Ascending aorta (tissue), 2 donors: ENCODE data around the gene DTNB. TPM values are rescaled to one million over a fixed set of nuclear protein-coding genes. Genes with fewer than 3 reads are reported as not detected.
A peak's percentile ranks its signal among the peaks of the same experiment; 100 is the strongest.
"Not testable (repeated sequence)": the region's sequence is repeated elsewhere in the genome, so short reads cannot be mapped to it uniquely, and the experiment has no call there.

Experiments used
- DNase-seq, 2 donors: peaks; one replicate each; pipeline ENCODE4 v3.0.0-alpha.2; 2019; ENCODE audit warnings: low spot score in 2 of 2
- H3K27ac ChIP-seq, 2 donors: fragments of 200-600 bp; sonication (generic); one replicate each; pipeline ENCODE4 v1.5.1; 2016 to 2017; ENCODE audit warnings: mild to moderate bottlenecking in 1 of 2
- H3K27me3 ChIP-seq: fragments of 200-600 bp; sonication (generic); one replicate; pipeline ENCODE4 v1.5.1; 2017
- H3K36me3 ChIP-seq, 2 donors: fragments of 200-600 bp; sonication (generic); one replicate each; pipeline ENCODE4 v1.5.1; 2016
- H3K4me1 ChIP-seq, 2 donors: fragments of 200-600 bp; sonication (generic); one replicate each; pipeline ENCODE4 v1.5.1; 2016 to 2017; ENCODE audit warnings: mild to moderate bottlenecking in 1 of 2
- H3K4me3 ChIP-seq, 2 donors: fragments of 200-600 bp; sonication (generic); one replicate each; pipeline ENCODE4 v1.5.1; 2016 to 2017; ENCODE audit warnings: mild to moderate bottlenecking in 1 of 2
- H3K9me3 ChIP-seq, 2 donors: fragments of 200-600 bp; sonication (generic); one replicate each; pipeline ENCODE4 v1.5.1; 2016
- intact Hi-C: fragments of 100-400 bp; cut with DNase I; formaldehyde crosslinking; loops from one replicate; pipeline ENCODE4 v1.15.1; 2023
- total RNA-seq: library from RNA; depleted of rRNA; stranded (reverse); fragments of >200 nt; gene quantifications from one replicate; pipeline ENCODE4 v1.1.0, GENCODE V29; 2016
- TF ChIP-seq, protein P1 (sequence below), 3 experiments: fragments of 200-600 bp in 2 of 3; fragments of 450-650 bp in 1 of 3; sonication (generic) in 2 of 3; IDR thresholded peaks; one replicate each; pipeline ENCODE4 v1.5.1; 2016 to 2019; ENCODE audit warnings: antibody characterized with exemption in 3 of 3, mild to moderate bottlenecking in 1 of 3, moderate library complexity in 1 of 3

Gene DTNB
- total RNA-seq, 1 donor from 2014 or later, result 22.7 TPM

DNA sequence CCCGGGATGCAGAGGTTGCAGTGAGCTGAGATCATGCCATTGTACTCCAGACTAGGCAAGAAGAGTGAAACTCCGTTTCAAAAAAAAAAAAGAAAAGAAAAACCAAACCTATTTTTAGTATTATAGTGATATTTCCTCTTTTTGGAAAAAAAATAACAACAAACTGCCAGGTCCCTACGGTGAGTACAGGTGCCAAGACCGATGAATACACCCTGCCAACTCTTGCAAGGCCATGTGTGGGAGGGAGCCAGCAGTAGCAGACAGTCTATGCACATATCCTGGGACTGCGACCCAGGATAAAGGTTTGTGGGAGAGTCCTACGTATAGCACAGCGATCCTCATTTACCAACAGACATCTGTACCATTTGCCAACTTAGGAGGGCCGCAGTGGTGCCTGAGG is 262.1 kb downstream of the DTNB start:
- H3K36me3 ChIP-seq, result no peaks in the 10 kb centered on the region
- H3K9me3 ChIP-seq, result no peaks in the 10 kb centered on the region
- no peak overlapping the region for H3K4me3 ChIP-seq
- H3K4me1 ChIP-seq, result no peaks in the 10 kb centered on the region
- H3K27me3 ChIP-seq, result no peaks in the 10 kb centered on the region
- TF ChIP-seq, protein P1, sequence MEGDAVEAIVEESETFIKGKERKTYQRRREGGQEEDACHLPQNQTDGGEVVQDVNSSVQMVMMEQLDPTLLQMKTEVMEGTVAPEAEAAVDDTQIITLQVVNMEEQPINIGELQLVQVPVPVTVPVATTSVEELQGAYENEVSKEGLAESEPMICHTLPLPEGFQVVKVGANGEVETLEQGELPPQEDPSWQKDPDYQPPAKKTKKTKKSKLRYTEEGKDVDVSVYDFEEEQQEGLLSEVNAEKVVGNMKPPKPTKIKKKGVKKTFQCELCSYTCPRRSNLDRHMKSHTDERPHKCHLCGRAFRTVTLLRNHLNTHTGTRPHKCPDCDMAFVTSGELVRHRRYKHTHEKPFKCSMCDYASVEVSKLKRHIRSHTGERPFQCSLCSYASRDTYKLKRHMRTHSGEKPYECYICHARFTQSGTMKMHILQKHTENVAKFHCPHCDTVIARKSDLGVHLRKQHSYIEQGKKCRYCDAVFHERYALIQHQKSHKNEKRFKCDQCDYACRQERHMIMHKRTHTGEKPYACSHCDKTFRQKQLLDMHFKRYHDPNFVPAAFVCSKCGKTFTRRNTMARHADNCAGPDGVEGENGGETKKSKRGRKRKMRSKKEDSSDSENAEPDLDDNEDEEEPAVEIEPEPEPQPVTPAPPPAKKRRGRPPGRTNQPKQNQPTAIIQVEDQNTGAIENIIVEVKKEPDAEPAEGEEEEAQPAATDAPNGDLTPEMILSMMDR (IDR thresholded peaks at IDR 0.05), result no peak
- H3K27ac ChIP-seq, result peak overlapping the region in 1 of 2 donors; percentile 51
- DNase-seq, result no peak
- intact Hi-C loops, result no loop called here

DNA sequence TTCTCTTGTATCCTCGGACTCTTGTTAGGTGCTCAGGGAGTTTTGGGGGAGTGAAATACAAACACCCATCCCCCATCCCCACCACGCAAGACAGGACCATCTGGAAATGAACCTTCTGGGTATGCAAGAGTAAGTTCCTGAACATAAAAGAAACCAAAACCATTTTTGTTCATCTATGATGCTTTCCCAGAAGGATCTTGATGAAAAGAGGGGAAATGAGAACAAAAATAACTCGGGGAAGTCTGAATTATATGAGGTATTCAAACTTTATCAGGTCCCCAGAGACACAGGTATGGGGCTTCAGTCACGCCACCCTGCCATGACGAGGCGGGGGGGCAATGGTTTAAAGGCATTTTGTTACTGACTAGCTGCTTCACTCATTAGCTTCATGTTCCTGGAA is 263.0 kb downstream of the DTNB start:
- no peaks in the 10 kb centered on the region for H3K36me3 ChIP-seq
- H3K4me3 ChIP-seq, result no peak overlapping the region
- intact Hi-C loops, result no loop called here
- TF ChIP-seq, protein P1 (IDR thresholded peaks at IDR 0.05), result no peak
- H3K27me3 ChIP-seq, result no peaks in the 10 kb centered on the region
- H3K9me3 ChIP-seq, result no peaks in the 10 kb centered on the region
- no peak overlapping the region for H3K27ac ChIP-seq
- no peak for DNase-seq
- no peaks in the 10 kb centered on the region for H3K4me1 ChIP-seq

DNA sequence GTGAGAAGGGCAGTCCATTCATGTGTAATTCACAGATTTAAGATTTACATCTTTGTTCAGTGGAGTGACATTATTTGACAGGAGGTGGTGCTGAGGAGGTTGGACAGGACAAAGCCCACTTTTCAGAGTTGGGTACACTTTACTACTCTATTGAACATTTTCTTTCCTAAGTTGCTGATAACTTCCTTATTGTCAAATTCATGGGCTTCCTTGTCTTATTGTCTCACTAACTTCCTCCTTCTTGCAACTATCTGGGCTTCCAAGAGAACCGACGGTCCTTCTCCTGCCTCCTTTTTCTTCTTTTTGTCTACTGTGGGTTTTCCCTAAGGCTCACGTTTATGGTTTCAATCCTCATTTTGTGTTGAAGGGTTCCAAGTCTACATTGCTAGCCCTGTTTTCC is 263.9 kb downstream of the DTNB start:
- DNase-seq, result no peak
- Histone ChIP-seq H3K27me3 (no peaks in the 10 kb centered on the region), H3K27ac (no peak overlapping the region), H3K4me3 (no peak overlapping the region), H3K4me1 (no peaks in the 10 kb centered on the region), H3K36me3 (no peaks in the 10 kb centered on the region), H3K9me3 (no peaks in the 10 kb centered on the region)
- intact Hi-C loops, result no loop called here
- TF ChIP-seq, protein P1 (IDR thresholded peaks at IDR 0.05), result no peak

DNA sequence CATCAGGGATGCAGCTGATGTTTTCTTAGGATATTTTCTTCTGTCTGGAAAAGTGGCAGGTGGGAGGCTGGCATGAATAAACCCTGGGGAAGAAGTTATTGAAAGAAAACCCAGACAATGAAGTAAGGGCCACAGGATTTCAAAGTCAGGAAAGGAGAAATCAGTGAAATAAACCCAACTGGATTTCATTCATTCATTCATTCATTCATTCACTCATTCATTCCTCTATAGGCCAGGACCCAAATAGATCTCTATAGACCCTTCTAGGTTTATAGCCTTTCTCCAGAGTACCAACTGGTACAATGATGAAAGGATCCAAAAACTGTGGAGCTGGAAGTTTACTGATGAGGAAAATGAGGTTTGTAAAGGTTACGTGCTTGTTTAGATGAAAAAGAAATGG is 264.3 kb downstream of the DTNB start:
- H3K27me3 ChIP-seq, result no peaks in the 10 kb centered on the region
- TF ChIP-seq, protein P1 (IDR thresholded peaks at IDR 0.05), result no peak
- no peak overlapping the region for H3K4me3 ChIP-seq
- DNase-seq, result no peak
- H3K9me3 ChIP-seq, result no peaks in the 10 kb centered on the region
- intact Hi-C loops, result no loop called here
- H3K4me1 ChIP-seq, result no peaks in the 10 kb centered on the region
- H3K36me3 ChIP-seq, result no peaks in the 10 kb centered on the region
- H3K27ac ChIP-seq, result no peak overlapping the region

DNA sequence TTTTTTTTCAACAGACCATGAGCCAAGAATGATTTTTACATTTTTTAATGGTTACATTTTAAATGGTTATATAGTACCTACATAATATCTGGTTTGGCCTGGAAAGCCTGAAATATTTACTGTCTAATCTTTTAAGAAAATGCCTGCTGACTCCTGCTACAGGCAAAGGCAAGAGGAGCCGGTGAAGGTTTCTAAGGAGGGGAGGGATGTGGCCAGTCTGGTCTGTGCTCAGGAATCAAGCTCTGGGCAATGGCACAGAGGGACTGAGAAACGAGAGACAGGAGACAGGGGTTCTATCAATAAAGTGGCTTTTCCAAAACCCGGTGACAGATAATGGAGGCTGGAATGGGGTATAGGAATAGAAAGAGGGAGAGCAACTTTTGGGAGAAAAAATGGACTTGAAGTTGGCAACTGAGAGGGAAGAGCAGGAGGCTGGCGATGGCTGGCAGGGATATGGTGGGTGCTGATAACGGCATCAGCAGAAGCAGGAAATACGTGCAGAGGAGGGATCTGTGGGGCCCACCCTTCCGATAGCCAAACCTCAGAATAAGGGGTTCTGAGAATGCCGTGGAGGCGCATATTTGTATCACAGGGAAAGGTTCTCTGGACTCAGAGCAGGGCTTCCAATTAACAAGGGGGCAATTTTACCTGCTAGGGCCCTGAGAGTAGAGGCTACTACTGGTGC is 267.6 kb downstream of the DTNB start:
- Histone ChIP-seq H3K27me3 (no peaks in the 10 kb centered on the region), H3K4me1 (no peaks in the 10 kb centered on the region), H3K4me3 (no peak overlapping the region), H3K9me3 (no peaks in the 10 kb centered on the region), H3K36me3 (no peaks in the 10 kb centered on the region), H3K27ac (no peak overlapping the region)
- DNase-seq, result no peak
- TF ChIP-seq, protein P1 (IDR thresholded peaks at IDR 0.05), result no peak
- intact Hi-C loops, result no loop called here

DNA sequence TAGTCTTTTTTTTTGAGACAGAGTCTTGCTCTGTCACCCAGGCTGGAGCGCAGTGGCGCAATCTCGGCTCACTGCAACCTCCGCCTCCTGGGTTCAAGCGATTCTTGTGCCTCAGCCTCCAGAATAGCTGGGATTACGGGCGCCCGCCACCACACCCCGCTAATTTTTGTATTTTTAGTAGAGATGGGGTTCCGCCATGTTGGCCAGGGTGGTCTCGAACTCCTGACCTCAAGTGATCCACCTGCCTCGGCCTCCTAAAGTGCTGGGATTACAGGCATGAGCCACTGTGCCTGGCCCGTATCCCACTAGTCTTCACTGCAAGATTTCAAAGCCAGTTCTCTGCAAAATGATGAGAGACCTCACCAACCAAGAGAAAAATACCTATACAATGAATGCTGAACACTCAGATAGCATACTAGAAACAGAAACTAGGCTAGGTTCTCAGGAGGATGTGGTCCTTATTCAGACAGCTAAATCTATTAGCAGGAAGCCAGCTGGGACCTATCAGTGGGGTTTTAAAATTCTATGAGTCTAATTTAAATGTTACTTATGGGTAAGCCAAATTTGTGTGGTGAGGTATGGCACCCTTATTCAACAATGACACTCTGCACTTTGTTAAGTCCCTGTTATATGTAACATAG is 270.1 kb downstream of the DTNB start:
- H3K27me3 ChIP-seq, DNase-seq, H3K4me1 ChIP-seq, intact Hi-C loops, H3K27ac ChIP-seq, H3K9me3 ChIP-seq, H3K4me3 ChIP-seq, H3K36me3 ChIP-seq: not testable (repeated sequence)
